HG02973 (cell line): ENCODE measurements around the gene PGC.

Experiments
- ATAC-seq: cut with Tn5 transposase; IDR thresholded peaks from one replicate; pipeline ENCODE4 v1.9.1; 2021; ENCODE audit warnings: moderate library complexity; ENCODE audit not compliant: unreplicated experiment

Gene PGC

GRCh38 chr6:41702089-41702745 is 45.0 kb downstream of the PGC start:
- no peak for ATAC-seq

DNA sequence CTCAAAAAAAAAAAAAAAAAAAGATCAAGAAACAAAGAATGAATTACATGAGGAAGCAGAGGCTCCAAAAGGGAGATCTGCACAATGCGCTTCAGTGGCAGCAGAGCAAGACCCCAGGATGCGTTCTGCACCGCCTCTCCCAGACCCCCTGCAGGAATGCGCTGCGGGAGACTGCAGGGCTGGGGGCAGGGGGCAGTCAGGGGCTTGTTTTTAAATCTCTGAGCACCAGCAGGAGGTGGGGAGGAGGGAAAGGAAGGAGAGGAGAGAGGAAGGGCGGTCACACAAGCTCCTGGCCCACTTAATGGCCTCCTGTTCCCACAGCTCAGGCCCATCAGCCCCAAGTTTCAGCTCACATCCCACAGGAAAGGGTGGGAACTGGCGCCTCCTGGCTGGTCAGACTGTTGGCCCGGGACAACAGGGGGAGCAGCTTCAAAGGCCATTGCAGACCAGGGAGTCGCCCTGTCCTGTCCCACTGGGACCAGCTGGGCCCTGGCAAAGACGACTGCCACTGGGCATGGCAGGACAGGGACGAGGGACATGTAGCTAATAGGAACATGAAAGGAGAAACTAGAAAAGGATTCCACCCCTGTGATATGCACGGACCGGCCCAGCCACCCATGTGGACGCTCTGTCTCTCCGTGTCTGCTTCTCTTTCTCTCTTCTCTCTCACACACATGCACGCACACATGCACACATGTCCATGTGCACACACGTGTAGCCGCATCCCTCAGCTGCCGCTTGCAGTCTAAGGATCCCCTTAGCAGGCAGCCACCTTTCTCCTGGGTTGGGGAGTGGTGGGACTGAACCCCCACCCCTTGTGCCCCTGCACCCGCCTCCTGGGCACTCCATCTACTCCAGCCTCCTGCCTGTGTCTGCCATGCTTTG is 46.5 kb downstream of the PGC start:
- no peak for ATAC-seq

- ATAC-seq, result no peak
These were observed 48.1 kb downstream of the PGC start for GRCh38 chr6:41699063-41699462.

DNA sequence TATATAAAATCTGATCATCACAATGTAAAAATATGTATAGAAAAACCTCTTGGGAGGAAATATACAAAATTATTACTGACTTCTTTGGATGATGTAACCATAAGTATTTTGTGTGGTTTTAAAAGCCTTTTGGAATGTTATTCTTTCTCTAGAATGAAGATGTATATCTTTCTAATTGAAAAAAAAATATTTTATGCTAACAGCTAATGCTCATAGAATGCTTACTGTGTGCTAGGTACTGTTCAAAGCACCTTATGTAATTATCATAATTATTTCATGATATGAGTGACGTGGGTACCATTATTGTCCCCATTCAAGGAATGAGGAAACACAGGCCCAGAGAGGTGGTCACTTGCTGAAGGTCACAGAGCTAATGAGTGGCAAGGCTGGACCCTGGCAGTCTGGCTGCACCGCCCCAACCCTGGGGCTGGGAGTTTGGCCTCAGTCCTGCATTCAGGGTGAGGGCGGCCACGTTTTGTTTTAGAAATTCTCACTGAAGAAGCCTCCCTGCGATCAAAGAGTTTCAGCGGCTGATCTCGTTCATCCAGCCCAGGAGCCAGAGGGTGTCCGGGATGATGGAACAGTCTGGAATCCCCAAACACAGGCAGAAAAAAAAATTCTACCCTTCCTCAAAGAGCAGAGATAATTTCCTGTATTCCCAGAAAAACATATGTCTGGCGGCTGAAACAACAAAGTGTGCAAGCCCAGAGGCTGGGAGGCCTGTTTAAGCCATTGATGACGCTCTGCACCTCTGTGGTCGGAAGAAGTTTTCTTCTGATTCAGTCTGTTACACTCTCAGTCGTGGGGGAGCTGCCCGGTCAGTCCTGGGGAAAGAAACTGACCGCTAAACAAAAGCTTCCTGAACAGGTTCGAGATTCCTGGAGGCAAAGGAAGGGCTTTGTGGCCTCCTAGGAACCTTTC is 49.1 kb downstream of the PGC start:
- ATAC-seq, result no peak

GRCh38 chr6:41696788-41697187 is 50.4 kb downstream of the PGC start:
- ATAC-seq, result no peak

DNA sequence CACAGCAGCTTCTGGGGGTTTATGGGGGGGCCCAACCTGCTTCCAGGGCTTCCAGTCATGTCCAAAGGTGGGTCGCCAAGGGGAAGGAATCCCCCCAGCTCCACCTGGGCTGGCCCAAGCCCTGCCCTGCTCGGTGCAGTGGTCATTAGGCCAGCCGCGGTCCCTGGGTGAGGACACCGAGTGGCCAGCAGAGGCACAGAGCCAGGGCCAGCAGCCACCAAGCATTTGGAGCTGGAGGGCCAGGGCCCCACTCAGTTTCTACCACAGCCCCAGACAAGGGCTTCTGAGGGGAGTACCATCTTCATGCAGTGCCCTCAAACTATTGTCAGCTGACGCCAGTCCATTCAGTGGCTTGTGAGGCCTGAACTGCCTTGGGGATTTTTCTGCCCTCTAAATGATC is 51.4 kb downstream of the PGC start:
- ATAC-seq, result no peak

- ATAC-seq, result no peak
These were observed 52.2 kb downstream of the PGC start for GRCh38 chr6:41694815-41695526.

DNA sequence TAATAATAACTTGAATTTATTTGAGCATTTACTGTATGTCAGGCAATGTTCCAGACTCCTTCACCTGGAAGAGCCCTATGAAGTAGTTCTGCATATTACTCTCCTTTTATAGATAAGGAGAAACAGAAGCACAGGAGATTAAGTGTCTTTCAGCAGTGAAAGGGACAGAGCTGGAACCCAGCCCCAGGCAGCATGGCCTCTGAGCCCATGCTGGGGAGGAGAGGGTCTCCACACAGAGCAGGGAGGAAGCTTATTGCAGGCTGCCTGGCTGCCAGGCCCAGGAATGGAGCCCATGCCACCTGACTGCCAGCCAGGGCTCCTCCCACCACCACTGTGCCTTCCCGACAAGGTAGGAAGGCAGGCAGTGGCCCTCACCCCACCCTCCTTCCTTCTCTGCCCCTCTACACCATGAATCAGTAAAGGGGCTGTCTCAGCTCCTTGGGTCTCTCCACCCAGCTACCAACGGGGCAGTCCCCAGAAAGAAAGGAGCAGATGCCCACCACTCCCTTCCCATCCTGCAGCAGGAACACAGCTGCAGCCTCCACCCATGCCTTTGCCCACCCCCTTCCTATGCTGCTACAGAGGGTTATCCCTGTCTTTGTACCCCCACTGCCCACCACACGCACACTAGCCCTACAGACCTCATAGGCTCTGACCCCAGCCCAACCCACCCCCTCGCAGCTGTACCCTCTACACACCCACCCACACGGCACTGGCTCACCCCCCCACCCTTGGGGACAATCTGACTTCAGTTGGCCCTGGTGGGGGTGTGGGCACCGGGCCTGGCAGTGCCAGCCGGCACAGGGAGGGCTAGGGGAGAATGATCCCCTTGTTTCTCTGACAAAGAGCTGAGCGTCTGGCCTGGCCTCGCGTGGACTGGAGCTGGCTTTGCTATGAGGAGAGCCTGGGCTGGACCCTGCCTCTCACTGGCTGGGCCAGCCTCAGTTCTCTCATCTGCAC is 53.6 kb downstream of the PGC start:
- no peak for ATAC-seq

DNA sequence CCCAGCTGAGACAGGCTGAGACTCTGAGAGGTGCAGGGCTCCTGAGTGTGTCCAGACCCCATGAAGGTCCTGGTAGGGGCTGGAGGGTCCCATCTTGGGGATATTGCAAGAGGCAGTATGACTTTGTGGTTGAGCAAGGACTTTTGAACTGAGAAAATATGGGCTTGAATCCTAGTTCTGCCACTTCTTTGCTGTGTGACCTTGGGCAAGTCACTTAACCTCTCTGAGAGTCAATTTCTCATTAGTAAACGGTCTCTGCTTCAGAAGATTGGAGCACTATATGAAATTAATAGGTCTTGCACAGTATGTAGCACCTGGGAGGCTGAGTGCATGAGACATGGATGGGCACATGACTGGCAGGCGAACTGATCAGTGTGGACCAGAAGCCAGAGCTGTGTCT is 54.5 kb downstream of the PGC start:
- no peak for ATAC-seq

GRCh38 chr6:41692080-41692675 is 55.0 kb downstream of the PGC start:
- ATAC-seq, result no peak

DNA sequence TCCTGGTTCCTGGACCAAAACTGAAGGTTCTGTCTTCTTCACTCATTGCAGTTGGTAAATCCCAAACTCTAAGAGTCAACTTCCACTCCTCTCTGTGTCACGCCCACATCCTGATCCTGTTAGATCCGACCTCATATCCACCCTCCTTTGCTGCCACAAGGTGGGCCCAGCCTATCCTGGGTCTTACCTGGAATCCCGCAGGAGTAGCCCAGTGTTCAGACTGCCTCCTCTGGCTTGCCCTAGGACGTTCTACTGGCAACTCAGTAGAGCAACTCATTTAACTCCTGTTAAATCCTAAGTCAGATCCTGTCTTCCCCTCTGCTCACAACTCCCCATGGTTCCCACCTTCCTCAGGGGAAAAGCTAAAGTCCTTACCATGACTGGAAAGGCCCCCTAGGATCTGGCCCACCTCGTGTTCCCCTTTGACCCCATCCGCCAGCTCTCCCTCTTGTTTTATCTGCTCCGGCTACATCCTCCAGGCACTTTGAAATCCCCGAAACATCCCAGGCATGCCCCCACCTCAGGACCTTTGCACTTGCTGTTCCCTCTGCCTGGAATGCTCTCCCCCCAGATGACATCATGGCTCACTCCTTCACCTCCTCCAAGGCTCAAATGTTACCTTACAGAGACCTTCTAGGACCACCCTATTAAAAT is 55.6 kb downstream of the PGC start:
- no peak for ATAC-seq

GRCh38 chr6:41690541-41691330 is 56.5 kb downstream of the PGC start:
- ATAC-seq, result no peak

GRCh38 chr6:41689171-41690008 is 57.8 kb downstream of the PGC start:
- no peak for ATAC-seq

DNA sequence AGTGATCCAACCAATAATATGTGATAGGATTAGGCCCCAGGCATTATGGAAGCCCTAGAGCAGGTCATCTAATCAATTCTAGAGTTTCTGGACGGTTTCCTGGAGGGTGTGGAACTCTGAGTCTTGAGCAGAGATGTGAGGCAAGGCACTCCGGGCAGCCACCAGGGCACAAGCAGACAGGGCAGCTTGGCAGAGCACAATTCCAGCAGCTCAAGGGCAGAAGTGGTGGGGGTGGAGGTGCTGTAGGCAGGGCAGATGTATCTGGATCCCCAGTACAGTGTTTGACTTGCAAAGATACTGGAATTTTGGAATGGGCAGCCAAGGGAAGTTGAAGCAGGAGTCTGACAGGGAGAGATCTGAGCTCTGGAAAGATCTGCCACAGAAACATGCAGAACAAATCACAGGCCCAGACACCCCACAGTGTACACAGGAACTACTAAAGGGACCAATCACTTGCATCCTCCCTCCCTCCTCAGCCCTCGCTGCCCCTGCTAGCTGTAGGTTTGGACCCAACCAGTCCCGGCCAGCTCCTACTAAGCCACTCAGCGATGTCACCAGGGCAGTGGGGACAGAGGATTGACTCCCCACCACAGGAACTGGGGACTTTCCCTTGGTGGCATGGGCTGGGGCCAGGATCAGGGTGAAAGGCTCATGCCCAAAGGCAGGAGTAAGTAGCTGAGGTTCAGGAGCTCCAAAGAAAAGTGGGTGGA is 58.8 kb downstream of the PGC start:
- ATAC-seq, result no peak

- no peak for ATAC-seq
These were observed 59.6 kb downstream of the PGC start for GRCh38 chr6:41687501-41688175.
